ENCODE results near the gene CBX4.

- no peak for TF ChIP-seq CTCF (IDR thresholded peaks at IDR 0.05)
- TF ChIP-seq POLR2A (IDR thresholded peaks at IDR 0.05), result no peak
- TF ChIP-seq EP300 (IDR thresholded peaks at IDR 0.05), result no peak
Measured at GRCh38 chr17:79794659-79795511, 44.4 kb downstream of the CBX4 start.
